Measurements from ENCODE around the gene KRTAP10-1.

- TF ChIP-seq CTCF (IDR thresholded peaks at IDR 0.05) = no peak
- TF ChIP-seq POLR2A (IDR thresholded peaks at IDR 0.05) = no peak
- no peak for TF ChIP-seq EP300 (IDR thresholded peaks at IDR 0.05)
Measured at GRCh38 chr21:44511219-44511937, 28.6 kb downstream of the KRTAP10-1 start.

Data from ovary (tissue), 3 donors.